Neutrophil (primary cell): Measurements from ENCODE around the gene ITPRID2.

Source experiments
- H3K27ac ChIP-seq: fragments of 200-600 bp; sonication (generic); 2 replicates; pipeline ENCODE4 v1.5.1; 2016; ENCODE audit warnings: mild to moderate bottlenecking, moderate library complexity
- H3K27me3 ChIP-seq: fragments of 200-600 bp; sonication (generic); 2 replicates; pipeline ENCODE4 v1.6.0; 2016; ENCODE audit warnings: mild to moderate bottlenecking
- H3K36me3 ChIP-seq: fragments of 200-600 bp; sonication (generic); 2 replicates; pipeline ENCODE4 v1.5.1; 2017
- H3K4me1 ChIP-seq, 2 experiments: fragments of 200-600 bp in 1 of 2; sonication (generic) in 1 of 2; 1 replicate in 1 of 2; 2 replicates in 1 of 2; pipeline versions ENCODE4 v1.5.1 to v1.6.1; 2013 to 2016; ENCODE audit warnings: low read depth in 1 of 2, low read length in 1 of 2, mild to moderate bottlenecking in 1 of 2, moderate library complexity in 1 of 2; ENCODE audit not compliant: control insufficient read depth in 1 of 2, insufficient read depth in 1 of 2
- H3K4me3 ChIP-seq, 2 experiments: fragments of 200-600 bp in 1 of 2; sonication (generic) in 1 of 2; 1 replicate in 1 of 2; 2 replicates in 1 of 2; pipeline ENCODE4 v1.5.1; 2013 to 2016; ENCODE audit warnings: low read depth in 1 of 2, low read length in 1 of 2, mild to moderate bottlenecking in 1 of 2, moderate library complexity in 1 of 2
- H3K9me3 ChIP-seq: fragments of 200-600 bp; sonication (generic); 2 replicates; pipeline ENCODE4 v1.5.1; 2016
- CTCF ChIP-seq: fragments of 200-600 bp; sonication (generic); IDR thresholded peaks from 2 replicates; pipeline ENCODE4 v1.5.1; 2016; ENCODE audit warnings: antibody characterized with exemption

Gene ITPRID2

GRCh38 chr2:181915102-181915501 lies 23.6 kb downstream of the ITPRID2 start:
- Histone ChIP-seq H3K36me3 (peaks cover 87% of the 10 kb centered on the region), H3K4me3 (no peak overlapping the region), H3K27me3 (no peaks in the 10 kb centered on the region), H3K27ac (peak overlapping the region; percentile 42), H3K9me3 (no peaks in the 10 kb centered on the region), H3K4me1 (peaks cover 16 to 17% of the 10 kb centered on the region in 2 experiments)
- TF ChIP-seq CTCF = no peak

- H3K27ac ChIP-seq = no peak overlapping the region
- no peak for TF ChIP-seq CTCF
- H3K27me3 ChIP-seq = no peaks in the 10 kb centered on the region
- H3K36me3 ChIP-seq = peaks cover 98% of the 10 kb centered on the region
- peaks cover 8% of the 10 kb centered on the region in 2 experiments for H3K4me1 ChIP-seq
- no peaks in the 10 kb centered on the region for H3K9me3 ChIP-seq
- H3K4me3 ChIP-seq = no peak overlapping the region
These were observed 25.5 kb downstream of the ITPRID2 start for GRCh38 chr2:181916726-181917718.

GRCh38 chr2:181918188-181918587 lies 26.7 kb downstream of the ITPRID2 start:
- Histone ChIP-seq H3K9me3 (no peaks in the 10 kb centered on the region), H3K36me3 (peaks cover 98% of the 10 kb centered on the region), H3K27me3 (no peaks in the 10 kb centered on the region), H3K4me3 (no peak overlapping the region), H3K27ac (no peak overlapping the region), H3K4me1 (peaks cover 8% of the 10 kb centered on the region in 2 experiments)
- no peak for TF ChIP-seq CTCF

- no peak overlapping the region for H3K4me3 ChIP-seq
- no peak for TF ChIP-seq CTCF
- H3K36me3 ChIP-seq = peaks cover 85% of the 10 kb centered on the region
These were observed 31.6 kb downstream of the ITPRID2 start for GRCh38 chr2:181923121-181923520.

GRCh38 chr2:181924336-181924735 lies 32.8 kb downstream of the ITPRID2 start:
- Histone ChIP-seq H3K27ac (no peak overlapping the region), H3K9me3 (no peaks in the 10 kb centered on the region), H3K27me3 (no peaks in the 10 kb centered on the region), H3K36me3 (peaks cover 83% of the 10 kb centered on the region), H3K4me3 (no peak overlapping the region), H3K4me1 (no peaks in the 10 kb centered on the region)
- no peak for TF ChIP-seq CTCF

More at GRCh38 chr2:181923121-181923520, 31.6 kb downstream of the ITPRID2 start:
- Histone ChIP-seq H3K27me3 (no peaks in the 10 kb centered on the region), H3K27ac (no peak overlapping the region), H3K9me3 (no peaks in the 10 kb centered on the region), H3K4me1 (no peaks in the 10 kb centered on the region)
